Endodermal cell (in vitro differentiated cells): ENCODE data around the gene DLG2. TPM values are rescaled to one million over a fixed set of nuclear protein-coding genes. Genes with fewer than 3 reads are reported as not detected.
"Not testable (repeated sequence)": the region's sequence is repeated elsewhere in the genome, so short reads cannot be mapped to it uniquely, and the experiment has no call there.

Experiments used
- DNase-seq: peaks from one replicate; pipeline ENCODE4 v3.0.0-alpha.2; 2017
- H3K27ac ChIP-seq: 2 replicates; pipeline ENCODE4 v1.5.1; 2013; ENCODE audit warnings: mild to moderate bottlenecking, low read depth, low read length, moderate library complexity
- H3K27me3 ChIP-seq: 2 replicates; pipeline ENCODE4 v1.6.1; 2013; ENCODE audit warnings: mild to moderate bottlenecking, low read length, moderate library complexity; ENCODE audit not compliant: insufficient read depth, control insufficient read depth, poor library complexity, severe bottlenecking
- H3K36me3 ChIP-seq: 2 replicates; pipeline ENCODE4 v1.7.0; 2013; ENCODE audit warnings: mild to moderate bottlenecking, low read length, moderate library complexity; ENCODE audit not compliant: control insufficient read depth, insufficient read depth
- H3K4me1 ChIP-seq: one replicate; pipeline ENCODE4 v1.7.0; 2013; ENCODE audit warnings: low read length; ENCODE audit not compliant: control insufficient read depth, insufficient read depth
- H3K4me3 ChIP-seq: 2 replicates; pipeline ENCODE4 v1.5.1; 2013; ENCODE audit warnings: mild to moderate bottlenecking, low read length, moderate library complexity
- H3K9ac ChIP-seq: 2 replicates; pipeline ENCODE4 v1.6.1; 2013; ENCODE audit warnings: mild to moderate bottlenecking, low read length, moderate library complexity; ENCODE audit not compliant: poor library complexity, severe bottlenecking; ENCODE audit errors: extremely low read depth
- H3K9me3 ChIP-seq: 2 replicates; pipeline ENCODE4 v1.6.1; 2013; ENCODE audit warnings: mild to moderate bottlenecking, low read length, moderate library complexity; ENCODE audit not compliant: control insufficient read depth
- H3K27ac Mint-ChIP-seq: 2 replicates; pipeline ENCODE4 v1.8.0; 2020; ENCODE audit warnings: mixed read lengths
- H3K27me3 Mint-ChIP-seq: 2 replicates; pipeline ENCODE4 v1.8.0; 2021; ENCODE audit warnings: mild to moderate bottlenecking, mixed read lengths; ENCODE audit not compliant: insufficient read depth
- H3K36me3 Mint-ChIP-seq: 2 replicates; pipeline ENCODE4 v1.8.0; 2020; ENCODE audit warnings: low read depth, mixed read lengths
- H3K4me1 Mint-ChIP-seq: 2 replicates; pipeline ENCODE4 v1.8.0; 2020; ENCODE audit warnings: mixed read lengths
- H3K4me3 Mint-ChIP-seq: 2 replicates; pipeline ENCODE4 v1.8.0; 2020; ENCODE audit warnings: mild to moderate bottlenecking, moderate library complexity, mixed read lengths
- H3K9me3 Mint-ChIP-seq: 2 replicates; pipeline ENCODE4 v1.8.0; 2020; ENCODE audit warnings: mild to moderate bottlenecking, mixed read lengths
- CTCF ChIP-seq: fragments of 200-600 bp; sonication (generic); conservative IDR thresholded peaks from 2 replicates; pipeline ENCODE4 v1.5.0; 2021; ENCODE audit warnings: antibody characterized with exemption, mild to moderate bottlenecking
- WGBS, 2 experiments: methylation state at CpG; one replicate each; pipeline versions ENCODE4 v1.1.5 to v1.1.7; 2013; ENCODE audit warnings: missing lambda C conversion rate in 2 of 2, mixed read lengths in 1 of 2; ENCODE audit not compliant: insufficient coverage in 1 of 2, insufficient read length in 1 of 2; 5-methylcytosine and 5-hydroxymethylcytosine counted together
- total RNA-seq, 2 donors: library from RNA; stranded (reverse); fragmentation: NEBNext Ultra II Directional in 1 of 2; extraction: Animal tissue kit (Norgen Biotek cat#: 25700) in 1 of 2; gene quantifications; 2 replicates in 1 of 2; 3 replicates in 1 of 2; pipeline ENCODE4 v1.2.1, GENCODE V29; 2021

Gene DLG2
- total RNA-seq, 2 donors from 2014 or later, result 9.6 to 10.6 TPM

DNA sequence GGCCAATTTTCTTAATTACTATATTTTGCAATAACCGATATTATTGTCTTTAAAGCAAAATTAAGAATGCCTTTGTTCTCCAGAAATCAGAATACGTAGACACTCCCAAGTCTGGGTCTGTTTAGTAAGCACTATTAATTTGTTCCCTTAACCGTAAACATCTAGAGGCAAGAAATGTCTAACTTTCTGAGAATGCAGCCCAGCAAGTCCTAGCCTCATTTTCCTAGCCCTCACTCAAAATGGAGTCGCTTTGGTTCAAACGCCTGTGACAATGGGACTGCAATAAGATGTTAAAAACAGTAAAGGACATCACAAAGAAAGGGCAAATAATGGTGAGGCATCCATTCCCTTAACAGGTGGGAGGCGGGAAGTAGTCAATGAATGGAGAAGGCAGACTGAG lies 280.7 kb downstream of the DLG2 start:
- no peak for DNase-seq
- H3K36me3 ChIP-seq, result no peaks in the 10 kb centered on the region
- Mint-ChIP-seq H3K27me3 (no peaks in the 10 kb centered on the region), H3K9me3 (peaks cover 11% of the 10 kb centered on the region), H3K4me3 (no peak overlapping the region), H3K27ac (no peak overlapping the region), H3K4me1 (peaks cover 13% of the 10 kb centered on the region), H3K36me3 (no peaks in the 10 kb centered on the region)
- H3K27me3 ChIP-seq, result no peaks in the 10 kb centered on the region
- H3K9me3 ChIP-seq, result peaks cover 3% of the 10 kb centered on the region
- H3K4me1 ChIP-seq, result no peaks in the 10 kb centered on the region
- WGBS, 2 experiments, result 95 to 97% methylated on average over 5 to 6 of the region's 6 CpGs
- no peak for TF ChIP-seq CTCF
- no peak overlapping the region for H3K27ac ChIP-seq
- no peak overlapping the region for H3K4me3 ChIP-seq
- no peak overlapping the region for H3K9ac ChIP-seq

DNA sequence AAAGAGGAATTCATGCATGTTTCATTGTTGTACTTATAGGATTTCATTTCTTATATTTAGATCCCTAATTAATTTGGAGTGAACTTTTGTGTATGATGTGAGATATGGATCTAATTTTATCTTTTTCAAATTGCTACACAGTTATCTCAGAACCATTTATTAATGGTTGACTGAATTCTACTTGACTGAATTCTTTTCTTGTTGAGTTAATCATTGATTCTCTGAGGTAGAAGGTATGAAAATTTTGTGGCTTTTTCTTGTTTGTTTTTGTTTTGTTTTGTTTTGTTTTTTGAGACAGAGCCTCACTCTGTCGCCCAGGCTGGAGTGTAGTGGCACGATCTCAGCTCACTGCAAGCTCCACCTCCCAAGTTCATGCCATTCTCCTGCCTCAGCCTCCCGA lies 286.3 kb downstream of the DLG2 start:
- not testable (repeated sequence) for H3K27me3 ChIP-seq, H3K9me3 ChIP-seq, H3K27ac Mint-ChIP-seq, H3K27ac ChIP-seq, DNase-seq, H3K9ac ChIP-seq, H3K36me3 Mint-ChIP-seq, H3K4me3 ChIP-seq, H3K4me3 Mint-ChIP-seq, H3K36me3 ChIP-seq, H3K4me1 ChIP-seq, H3K4me1 Mint-ChIP-seq, H3K27me3 Mint-ChIP-seq
- peaks cover 18% of the 10 kb centered on the region for H3K9me3 Mint-ChIP-seq
- WGBS, 2 experiments, result 68 to 93% methylated on average over 2 to 3 of the region's 3 CpGs

DNA sequence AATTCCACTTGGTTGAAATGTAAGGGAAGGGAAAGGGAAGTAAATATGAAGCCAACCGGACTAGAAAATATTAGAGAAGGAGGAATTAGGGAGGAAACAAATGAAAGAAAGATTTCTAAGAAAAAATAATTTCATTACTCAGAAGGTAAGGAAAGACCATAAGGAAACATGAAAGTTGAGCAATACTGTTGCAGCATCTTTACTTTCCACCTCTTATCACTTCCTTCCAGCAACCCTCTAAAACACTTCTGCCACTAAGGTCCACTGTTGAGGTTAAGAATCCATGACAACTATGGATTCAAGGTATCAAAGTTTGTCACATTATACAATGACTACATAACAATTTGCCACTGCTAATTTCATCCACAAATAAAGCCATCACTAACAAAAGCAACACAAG lies 308.6 kb downstream of the DLG2 start:
- Mint-ChIP-seq H3K27me3 (no peaks in the 10 kb centered on the region), H3K27ac (no peak overlapping the region), H3K36me3 (no peaks in the 10 kb centered on the region), H3K9me3 (no peaks in the 10 kb centered on the region), H3K4me3 (no peak overlapping the region), H3K4me1 (peaks cover 3% of the 10 kb centered on the region)
- no peak for DNase-seq
- Histone ChIP-seq H3K4me1 (no peaks in the 10 kb centered on the region), H3K9ac (no peak overlapping the region), H3K9me3 (no peaks in the 10 kb centered on the region), H3K27me3 (no peaks in the 10 kb centered on the region), H3K4me3 (no peak overlapping the region), H3K27ac (no peak overlapping the region), H3K36me3 (no peaks in the 10 kb centered on the region)
- WGBS, 2 experiments, result 100% methylated on average over 1 of the region's 1 CpG
- TF ChIP-seq CTCF, result no peak

GRCh38 chr11:85316967-85317366 lies 310.2 kb downstream of the DLG2 start:
- H3K4me3 Mint-ChIP-seq, result no peak overlapping the region
- H3K36me3 Mint-ChIP-seq, result no peaks in the 10 kb centered on the region
- Histone ChIP-seq H3K27me3 (no peaks in the 10 kb centered on the region), H3K36me3 (no peaks in the 10 kb centered on the region), H3K4me1 (no peaks in the 10 kb centered on the region), H3K9ac (no peak overlapping the region), H3K9me3 (no peaks in the 10 kb centered on the region), H3K4me3 (no peak overlapping the region), H3K27ac (no peak overlapping the region)
- H3K27me3 Mint-ChIP-seq, result no peaks in the 10 kb centered on the region
- WGBS, 2 experiments, result 92 to 100% methylated on average over 2 to 5 of the region's 5 CpGs
- no peak for TF ChIP-seq CTCF
- no peaks in the 10 kb centered on the region for H3K9me3 Mint-ChIP-seq
- H3K27ac Mint-ChIP-seq, result no peak overlapping the region
- peaks cover 3% of the 10 kb centered on the region for H3K4me1 Mint-ChIP-seq
- no peak for DNase-seq
